IPS-18c (cell line): ENCODE results near the gene IQCH.

ENCODE experiments used
- H3K4me3 ChIP-seq: 2 replicates; pipeline ENCODE4 v1.7.0; 2013; ENCODE audit warnings: low read depth, mild to moderate bottlenecking, low read length, moderate library complexity; ENCODE audit not compliant: insufficient read depth
- H3K9me3 ChIP-seq: one replicate; pipeline ENCODE4 v1.6.1; 2013; ENCODE audit warnings: mild to moderate bottlenecking, low read length, moderate library complexity; ENCODE audit not compliant: control insufficient read depth, insufficient read depth

Gene IQCH

GRCh38 chr15:67254238-67255175, at the start of gene IQCH, which contains the start of gene AAGAB:
Gene IQCH, plus strand, starts transcription at chr15:67254786. Its CDS starts 111 bp downstream, at chr15:67254897.
Gene AAGAB, minus strand, starts transcription at chr15:67254661. Its CDS starts 30 bp downstream, at chr15:67254631.
- H3K9me3 ChIP-seq, result no peaks in the 10 kb centered on the region
- H3K4me3 ChIP-seq, result peak within 1 kb of the TSS; percentile 95

GRCh38 chr15:67207555-67208207, 46.9 kb upstream of the IQCH start:
- Histone ChIP-seq H3K4me3 (no peak overlapping the region), H3K9me3 (no peaks in the 10 kb centered on the region)

DNA sequence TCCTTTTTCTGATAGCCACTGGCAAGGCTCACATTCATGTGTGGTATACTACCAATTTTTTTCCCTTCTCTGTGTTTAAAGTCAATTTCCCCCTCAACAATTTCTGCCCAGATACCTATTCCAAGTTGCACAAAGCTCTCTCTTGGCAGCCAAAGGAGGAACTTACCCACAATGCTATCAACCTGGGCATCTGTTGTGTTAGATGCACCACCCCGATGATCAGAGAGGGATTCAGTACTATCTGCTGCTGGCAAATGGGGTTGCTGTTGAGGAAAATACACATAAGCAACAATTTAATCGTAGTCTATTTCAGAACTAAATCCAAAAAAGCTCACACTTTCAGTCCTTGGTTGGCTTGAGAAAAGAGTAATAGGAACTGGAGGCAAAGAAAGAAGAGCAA, 46.2 kb upstream of the IQCH start:
- no peak overlapping the region for H3K4me3 ChIP-seq
- no peaks in the 10 kb centered on the region for H3K9me3 ChIP-seq

- Histone ChIP-seq H3K9me3 (no peaks in the 10 kb centered on the region), H3K4me3 (no peak overlapping the region)
Measured at GRCh38 chr15:67210555-67211168, 43.9 kb upstream of the IQCH start.

- no peak overlapping the region for H3K4me3 ChIP-seq
- no peaks in the 10 kb centered on the region for H3K9me3 ChIP-seq
Measured at GRCh38 chr15:67212684-67213367, 41.8 kb upstream of the IQCH start.

GRCh38 chr15:67215102-67215501, 39.5 kb upstream of the IQCH start:
- Histone ChIP-seq H3K9me3 (no peaks in the 10 kb centered on the region), H3K4me3 (no peak overlapping the region)

DNA sequence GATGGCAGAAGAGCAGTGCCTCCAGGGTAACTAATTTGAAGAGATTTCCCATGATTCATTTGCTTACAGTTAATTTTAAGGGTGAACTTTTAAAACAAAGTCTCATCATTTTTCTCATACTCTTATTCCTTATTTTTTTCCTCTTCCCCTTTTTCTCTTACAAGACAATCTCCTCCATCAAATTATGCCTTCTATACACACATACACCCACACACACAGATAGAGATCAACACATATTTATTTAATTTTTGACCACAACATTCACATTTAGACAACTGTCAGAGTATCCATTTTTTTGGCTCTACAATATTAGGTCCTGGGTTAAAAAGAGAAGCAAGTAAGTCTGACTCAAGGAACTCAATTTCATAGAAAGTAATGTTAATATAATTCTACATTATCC, 37.7 kb upstream of the IQCH start:
- Histone ChIP-seq H3K4me3 (no peak overlapping the region), H3K9me3 (no peaks in the 10 kb centered on the region)

DNA sequence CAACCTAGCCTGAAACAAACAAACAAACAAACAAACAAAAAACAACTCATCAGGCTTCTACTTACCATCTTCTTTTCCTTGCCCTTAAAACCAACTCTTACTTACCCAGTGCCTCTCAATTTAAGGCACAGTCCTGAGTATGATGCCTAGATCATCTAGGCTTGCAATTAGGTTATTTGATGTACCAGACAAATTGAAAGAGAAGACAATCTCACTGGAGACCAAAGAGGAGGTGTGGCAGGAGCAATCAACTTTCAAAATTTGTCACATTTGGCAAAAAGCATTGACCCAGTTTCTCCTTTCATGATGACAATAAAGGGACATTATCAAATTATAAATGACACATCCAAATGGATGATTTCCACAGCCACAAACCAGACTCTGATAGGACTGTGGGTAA, 36.2 kb upstream of the IQCH start:
- Histone ChIP-seq H3K9me3 (no peaks in the 10 kb centered on the region), H3K4me3 (no peak overlapping the region)

DNA sequence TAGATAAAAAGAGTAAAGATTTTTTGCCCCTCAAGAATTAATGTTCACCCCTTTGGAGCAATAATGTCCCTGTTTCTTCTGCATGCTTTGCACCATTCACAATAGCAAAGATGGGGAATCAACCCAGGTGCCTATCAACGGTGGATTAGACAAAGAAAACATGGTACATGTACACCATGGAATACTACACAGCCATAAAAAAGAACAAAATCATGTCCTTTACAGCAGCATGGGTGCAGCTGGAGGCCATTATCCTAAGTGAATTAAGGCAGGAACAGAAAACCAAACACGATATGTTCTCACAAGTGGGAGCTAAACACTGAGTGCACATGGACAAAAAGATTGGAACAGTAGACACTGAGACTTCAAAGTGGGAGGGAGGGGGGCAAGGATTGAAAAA, 35.3 kb upstream of the IQCH start:
- Histone ChIP-seq H3K9me3 (no peaks in the 10 kb centered on the region), H3K4me3 (no peak overlapping the region)

GRCh38 chr15:67224889-67225288, 29.7 kb upstream of the IQCH start:
- Histone ChIP-seq H3K9me3 (peaks cover 2% of the 10 kb centered on the region), H3K4me3 (no peak overlapping the region)

DNA sequence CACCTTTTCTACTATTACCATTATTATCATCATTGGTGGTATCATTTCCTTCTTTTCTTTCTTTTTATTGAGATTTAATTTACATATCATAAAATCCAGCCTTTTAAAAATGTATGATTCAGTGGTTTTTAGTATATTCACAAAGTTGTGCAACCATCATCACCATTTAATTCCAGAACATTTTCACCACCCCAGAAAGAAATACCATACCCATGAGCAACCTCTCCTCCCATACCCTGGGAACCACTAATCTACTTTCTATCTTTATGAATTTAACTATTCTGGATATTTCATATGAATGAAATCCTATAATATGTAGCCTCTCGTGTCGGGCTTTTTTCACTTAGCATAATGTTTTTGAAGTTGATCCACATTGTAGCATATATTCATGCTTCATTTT, 29.2 kb upstream of the IQCH start:
- Histone ChIP-seq H3K9me3 (peaks cover 2% of the 10 kb centered on the region), H3K4me3 (no peak overlapping the region)

- Histone ChIP-seq H3K4me3 (no peak overlapping the region), H3K9me3 (peaks cover 2% of the 10 kb centered on the region)
Measured at GRCh38 chr15:67227431-67227830, 27.2 kb upstream of the IQCH start.

DNA sequence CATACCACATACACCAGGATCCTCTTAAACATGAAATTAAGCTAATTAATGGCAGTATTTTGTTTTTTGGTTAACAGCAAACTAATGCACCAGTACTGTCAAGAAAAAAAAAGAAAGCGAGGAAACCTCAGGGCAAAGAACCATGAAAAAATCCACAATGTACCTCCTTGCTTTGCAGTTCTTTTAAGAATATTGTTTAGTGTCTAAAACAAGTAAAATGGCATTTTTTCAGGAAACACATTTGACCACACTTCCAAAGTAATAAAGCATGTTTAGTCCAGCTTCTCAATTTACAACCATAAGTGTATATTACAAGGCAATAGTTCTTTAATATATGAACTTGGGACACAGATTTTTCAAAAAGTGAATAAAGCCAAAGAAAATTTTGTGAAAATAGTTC, 26.7 kb upstream of the IQCH start:
- Histone ChIP-seq H3K4me3 (no peak overlapping the region), H3K9me3 (peaks cover 2% of the 10 kb centered on the region)

GRCh38 chr15:67228286-67228685, 26.3 kb upstream of the IQCH start:
- peaks cover 2% of the 10 kb centered on the region for H3K9me3 ChIP-seq
- no peak overlapping the region for H3K4me3 ChIP-seq

DNA sequence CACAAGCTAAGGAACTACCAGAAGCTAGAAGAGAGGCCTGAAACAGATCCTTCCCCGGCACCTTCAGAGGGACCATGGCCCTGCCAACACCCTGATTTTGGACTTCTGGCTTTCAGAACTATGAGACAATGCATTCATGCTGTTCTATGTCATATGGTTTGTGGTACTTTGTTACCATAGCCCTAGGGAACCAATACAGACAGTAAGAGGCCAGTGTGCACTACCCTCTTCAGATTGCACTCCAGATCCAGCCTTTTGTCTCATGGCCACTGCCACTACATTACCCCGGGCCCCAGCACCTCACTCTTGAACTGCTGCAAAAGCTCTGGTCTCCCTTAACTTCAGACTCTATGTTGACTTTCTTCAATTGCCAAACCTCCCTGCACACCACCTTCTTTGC, 24.1 kb upstream of the IQCH start:
- H3K4me3 ChIP-seq, result no peak overlapping the region
- H3K9me3 ChIP-seq, result peaks cover 2% of the 10 kb centered on the region

GRCh38 chr15:67232591-67232990, 22.0 kb upstream of the IQCH start:
- no peaks in the 10 kb centered on the region for H3K9me3 ChIP-seq
- H3K4me3 ChIP-seq, result no peak overlapping the region
